PC-3 (cell line): ENCODE measurements around the gene POLR2E. TPM values are rescaled to one million over a fixed set of nuclear protein-coding genes. Genes with fewer than 3 reads are reported as not detected.

Source experiments
- ATAC-seq: fragments of 200-7000 bp; cut with Tn5 transposase; 2 replicates; pipeline ENCODE4 v1.9.1; 2020; ENCODE audit warnings: mild to moderate bottlenecking, moderate library complexity
- BruUV-seq: library from RNA; stranded (reverse); fragments of 400-500 nt; replicated peaks from 2 replicates; lab custom pipeline; 2021; lab: Mats Ljungman, UMichigan
- CTCF ChIA-PET: fragments of 300-600 bp; sonication (Branson Sonifier 250); formaldehyde crosslinking; loops from one replicate; lab custom pipeline; 2022; ENCODE audit warnings: antibody characterized with exemption; lab: Charles Lee
- POLR2A ChIA-PET: fragments of 300-600 bp; sonication (Branson Sonifier 250); formaldehyde crosslinking; loops from one replicate; lab custom pipeline; 2022; ENCODE audit warnings: antibody characterized with exemption; ENCODE audit not compliant: unreplicated experiment; lab: Charles Lee
- DNase-seq: peaks from one replicate; pipeline ENCODE4 v3.0.0-alpha.2; 2015
- H2AFZ ChIP-seq: fragments of 300-600 bp; sonication (generic); 2 replicates; pipeline ENCODE4 v1.6.0; 2016; ENCODE audit warnings: antibody characterized with exemption, low read length
- H3F3A ChIP-seq: fragments of 300-600 bp; sonication (generic); one replicate; pipeline ENCODE4 v1.6.0; 2017; ENCODE audit warnings: antibody characterized with exemption, low read length, control low read depth, mild to moderate bottlenecking; ENCODE audit not compliant: unreplicated experiment
- H3K27ac ChIP-seq: fragments of 300-600 bp; sonication (generic); 2 replicates; pipeline ENCODE4 v1.5.1; 2016; ENCODE audit warnings: mild to moderate bottlenecking, low read length
- H3K27me3 ChIP-seq: fragments of 300-600 bp; sonication (generic); 2 replicates; pipeline ENCODE4 v1.6.1; 2016; ENCODE audit warnings: low read length, mixed read lengths
- H3K36me3 ChIP-seq: fragments of 300-600 bp; sonication (generic); 2 replicates; pipeline ENCODE4 v1.6.1; 2016; ENCODE audit warnings: low read depth, mixed run types, low read length, mixed read lengths
- H3K4me1 ChIP-seq: fragments of 300-600 bp; sonication (generic); 2 replicates; pipeline ENCODE4 v1.5.1; 2016; ENCODE audit warnings: low read length; ENCODE audit not compliant: insufficient read depth
- H3K4me2 ChIP-seq: fragments of 300-600 bp; sonication (generic); 2 replicates; pipeline ENCODE4 v1.6.0; 2016; ENCODE audit warnings: low read length
- H3K4me3 ChIP-seq: fragments of 300-600 bp; sonication (generic); 2 replicates; pipeline ENCODE4 v1.5.1; 2016; ENCODE audit warnings: mild to moderate bottlenecking, low read length, mixed read lengths
- H3K79me2 ChIP-seq: fragments of 300-600 bp; sonication (generic); 2 replicates; pipeline ENCODE4 v1.6.1; 2017; ENCODE audit warnings: low read length, mixed read lengths
- H3K9ac ChIP-seq: fragments of 300-600 bp; sonication (generic); 2 replicates; pipeline ENCODE4 v1.6.0; 2016; ENCODE audit warnings: mild to moderate bottlenecking, low read length
- H3K9me2 ChIP-seq: fragments of 300-600 bp; sonication (generic); replicated peaks from 2 replicates; pipeline ENCODE4 v1.6.1; 2016; ENCODE audit warnings: mixed run types, low read length, mixed read lengths
- H3K9me3 ChIP-seq: fragments of 300-600 bp; sonication (generic); 2 replicates; pipeline ENCODE4 v1.6.1; 2016; ENCODE audit warnings: low read length, mixed read lengths
- H4K20me1 ChIP-seq: fragments of 300-600 bp; sonication (generic); 2 replicates; pipeline ENCODE4 v1.6.1; 2016; ENCODE audit warnings: low read length, mixed read lengths
- CTCF ChIP-seq: fragments of 300-600 bp; sonication (generic); conservative IDR thresholded peaks from 2 replicates; pipeline ENCODE4 v1.5.1; 2017; ENCODE audit warnings: antibody characterized with exemption, low read depth, mild to moderate bottlenecking, low read length
- EZH2 ChIP-seq: fragments of 300-600 bp; sonication (generic); IDR thresholded peaks from one replicate; pipeline ENCODE4 v1.6.1; 2017; ENCODE audit warnings: antibody characterized with exemption, mild to moderate bottlenecking, low read length; ENCODE audit not compliant: unreplicated experiment
- EZH2phosphoT487 ChIP-seq: fragments of 300-600 bp; sonication (generic); IDR thresholded peaks from 2 replicates; pipeline ENCODE4 v1.6.1; 2018; ENCODE audit warnings: mild to moderate bottlenecking, antibody characterized with exemption, low read length, borderline replicate concordance
- intact Hi-C: fragments of 100-400 bp; cut with micrococcal nuclease; formaldehyde crosslinking; loops from 2 replicates; pipeline ENCODE4 v1.9.0; 2023
- total RNA-seq: library from RNA; depleted of rRNA; stranded (reverse); fragments of >200 nt; gene quantifications from 2 replicates; pipeline ENCODE4 v1.2.3, GENCODE V29; 2014

POLR2E gene
- total RNA-seq, 1 experiment from 2014 or later, result 375 TPM

GRCh38 chr19:1102407-1103131 is 7.4 kb upstream of the POLR2E start:
- Histone ChIP-seq H3K9me3 (no peaks in the 10 kb centered on the region), H3K9ac (peak overlapping the region; percentile 70), H3K4me2 (peak overlapping the region; percentile 65), H3K36me3 (no peaks in the 10 kb centered on the region; the same call in 1 of the 2 replicates), H3K4me3 (no peak overlapping the region), H4K20me1 (peaks cover 3% of the 10 kb centered on the region; the same call in 1 of the 2 replicates), H3K27ac (peak overlapping the region; percentile 94), H3K9me2 (no peaks in the 10 kb centered on the region), H3K27me3 (no peaks in the 10 kb centered on the region), H3K4me1 (peaks cover 41% of the 10 kb centered on the region), H3F3A (peaks cover 8% of the 10 kb centered on the region), H2AFZ (no peak overlapping the region), H3K79me2 (peaks cover 6% of the 10 kb centered on the region; the same call in 1 of the 2 replicates)
- BruUV-seq, result no TSS peak
- peak; percentile 96 for DNase-seq
- intact Hi-C loops, result loop anchor here (5.0 to 10.0 kb wide), 3 partner anchors 35 to 75 kb away; partner anchors contain the start of genes ARHGAP45, CNN2 and SBNO2
- ChIA-PET POLR2A (no interaction called here), CTCF (no interaction called here)
- TF ChIP-seq CTCF (no peak), EZH2 (no peak), EZH2phosphoT487 (no peak)
- peak; percentile 20 for ATAC-seq

DNA sequence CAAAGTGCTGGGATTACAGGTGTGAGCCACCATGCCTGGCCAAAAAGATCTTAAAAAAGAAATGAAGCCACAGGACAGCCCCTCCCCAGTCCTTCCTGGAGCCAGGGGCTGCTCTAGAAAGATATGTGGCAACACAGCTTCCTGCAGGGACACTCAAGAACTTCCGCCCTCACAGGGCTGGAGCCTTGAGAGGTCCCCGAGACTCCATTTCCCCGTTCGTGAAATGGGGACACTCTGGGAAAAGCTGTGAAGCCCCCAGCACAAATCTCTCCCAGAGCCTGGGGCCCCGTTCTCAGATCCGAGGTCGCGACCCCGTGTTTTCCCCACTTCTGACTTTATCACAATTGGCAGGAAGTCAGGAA is 6.1 kb upstream of the POLR2E start:
- intact Hi-C loops, result loop anchor here (5.0 to 10.0 kb wide), 3 partner anchors 34 to 74 kb away; partner anchors contain the start of genes ARHGAP45, CNN2 and SBNO2
- ChIA-PET CTCF (no interaction called here), POLR2A (no interaction called here)
- ATAC-seq (no peak), DNase-seq (no peak)
- H3K36me3 ChIP-seq, result no peaks in the 10 kb centered on the region
- no peaks in the 10 kb centered on the region for H3K27me3 ChIP-seq
- H3K4me2 ChIP-seq, result peak overlapping the region; percentile 62
- no peak overlapping the region for H3K4me3 ChIP-seq
- peaks cover 41% of the 10 kb centered on the region for H3K4me1 ChIP-seq
- peaks cover 4% of the 10 kb centered on the region for H3F3A ChIP-seq
- no TSS peak for BruUV-seq
- no peaks in the 10 kb centered on the region for H4K20me1 ChIP-seq
- H3K9ac ChIP-seq, result no peak overlapping the region
- H3K27ac ChIP-seq, result peak overlapping the region; percentile 94
- H2AFZ ChIP-seq, result no peak overlapping the region
- TF ChIP-seq EZH2 (no peak), EZH2phosphoT487 (no peak), CTCF (no peak)
- no peaks in the 10 kb centered on the region for H3K9me3 ChIP-seq
- no peaks in the 10 kb centered on the region for H3K9me2 ChIP-seq
- H3K79me2 ChIP-seq, result peaks cover 6% of the 10 kb centered on the region; the same call in 1 of the 2 replicates
